A549 treated with CORT108297 at 1 μM for 4 hours (cell line): ENCODE measurements around the gene MLH3. TPM values are rescaled to one million over a fixed set of nuclear protein-coding genes. Genes with fewer than 3 reads are reported as not detected.

Experiments used
- total RNA-seq: library from RNA; stranded (reverse); fragments of 200-300 nt; extraction: Qiagen RNA extraction; gene quantifications from 5 replicates; pipeline ENCODE4 v1.2.3, GENCODE V29; 2022

The MLH3 gene
- 15.3 to 18.5 TPM (median 16.3 TPM) in 5 replicates for total RNA-seq

GRCh38 chr14:75050852-75051555, at the start of gene MLH3:
TSS of gene MLH3 (minus strand) at chr14:75051467. CDS start at chr14:75049655, 1,812 bp downstream.

GRCh38 chr14:75069121-75069810, 18.0 kb upstream of the MLH3 start, which contains the start of gene ZC2HC1C:
TSS of gene ZC2HC1C (plus strand) at chr14:75069641. CDS start at chr14:75070574, 933 bp downstream.

GRCh38 chr14:75063491-75064204, 12.4 kb upstream of the MLH3 start, which contains the start of gene ACYP1:
TSS of gene ACYP1 (minus strand) at chr14:75064024. CDS start at chr14:75063553, 471 bp downstream.

GRCh38 chr14:75002392-75003249, 48.6 kb downstream of the MLH3 start, which contains the start of gene EIF2B2:
TSS of gene EIF2B2 (plus strand) at chr14:75002921. CDS start at chr14:75002991, 70 bp downstream.

Other genes with a start within 250 kb of the MLH3 start
- gene PROX2, start 175.3 kb downstream of the MLH3 start, total RNA-seq: not detected in 5 replicates
- gene DLST, start 169.6 kb downstream of the MLH3 start, total RNA-seq: 92.4 to 101 TPM (median 95.3 TPM) in 5 replicates
- 0.22 to 0.65 TPM (median 0.47 TPM) in 5 replicates for gene RPS6KL1, start 128.2 kb downstream of the MLH3 start, total RNA-seq
- gene PGF, start 95.9 kb downstream of the MLH3 start, total RNA-seq: 2.5 to 4.2 TPM (median 3.8 TPM) in 5 replicates
- gene EIF2B2, start 48.5 kb downstream of the MLH3 start, total RNA-seq: 72.8 to 81.4 TPM (median 77.8 TPM) in 5 replicates
- 21.8 to 31.3 TPM (median 24.6 TPM) in 5 replicates for gene ACYP1, start 12.6 kb upstream of the MLH3 start, total RNA-seq
- 3.4 to 3.6 TPM (median 3.5 TPM) in 5 replicates for gene ZC2HC1C, start 18.2 kb upstream of the MLH3 start, total RNA-seq
- 27.0 to 34.7 TPM (median 31.9 TPM) in 5 replicates for gene NEK9, start 75.6 kb upstream of the MLH3 start, total RNA-seq
- 250 to 327 TPM (median 261 TPM) in 5 replicates for gene TMED10, start 125.1 kb upstream of the MLH3 start, total RNA-seq
- 6.8 to 9.1 TPM (median 7.8 TPM) in 5 replicates for gene FOS, start 227.4 kb upstream of the MLH3 start, total RNA-seq